HepG2 (cell line): Measurements from ENCODE around the gene SPG7. TPM values are rescaled to one million over a fixed set of nuclear protein-coding genes. Genes with fewer than 3 reads are reported as not detected.

Experiments used
- CBX5 ChIP-seq: sonication (generic); formaldehyde crosslinking; IDR thresholded peaks from 2 replicates; pipeline ENCODE4 v1.4.0; 2020; ENCODE audit warnings: missing genetic modification reagents, borderline replicate concordance
- CHD2 ChIP-seq: IDR thresholded peaks from 2 replicates; pipeline ENCODE4 v1.6.1; 2011; ENCODE audit warnings: low read depth, low read length, improper control_type of control experiment
- CREB3 ChIP-seq: sonication (generic); formaldehyde crosslinking; IDR thresholded peaks from 2 replicates; pipeline ENCODE4 v1.5.0; 2020; ENCODE audit warnings: missing genetic modification reagents
- CSRNP2 ChIP-seq: sonication (generic); formaldehyde crosslinking; conservative IDR thresholded peaks from 2 replicates; pipeline ENCODE4 v1.8.0; 2022; ENCODE audit warnings: low read depth, missing genetic modification reagents
- ELF4 ChIP-seq: sonication (generic); formaldehyde crosslinking; IDR thresholded peaks from 2 replicates; pipeline ENCODE4 v1.5.0; 2020; ENCODE audit warnings: missing genetic modification reagents, mild to moderate bottlenecking, moderate library complexity, borderline replicate concordance
- FOXP1 ChIP-seq, 2 experiments: fragments of 450-650 bp in 1 of 2; IDR thresholded peaks; 2 replicates each; pipeline ENCODE4 v1.6.1; 2017 to 2018; ENCODE audit warnings: antibody characterized with exemption in 1 of 2
- KAT7 ChIP-seq: IDR thresholded peaks from 2 replicates; pipeline ENCODE4 v1.6.1; 2018; ENCODE audit warnings: borderline replicate concordance, missing compliant biosample characterization
- MLX ChIP-seq: IDR thresholded peaks from 2 replicates; pipeline ENCODE4 v1.6.1; 2016
- NFAT5 ChIP-seq: sonication (generic); formaldehyde crosslinking; IDR thresholded peaks from 2 replicates; pipeline ENCODE4 v1.4.0; 2020; ENCODE audit warnings: missing genetic modification reagents
- PAF1 ChIP-seq: IDR thresholded peaks from 2 replicates; pipeline ENCODE4 v1.6.1; 2016; ENCODE audit warnings: missing genetic modification reagents, missing compliant biosample characterization
- PATZ1 ChIP-seq: sonication (generic); formaldehyde crosslinking; IDR thresholded peaks from 2 replicates; pipeline ENCODE4 v1.4.0; 2020; ENCODE audit warnings: missing genetic modification reagents
- PLRG1 ChIP-seq: fragments of 450-650 bp; conservative IDR thresholded peaks from 2 replicates; pipeline ENCODE4 v1.6.1; 2016
- POLR2A ChIP-seq, 2 experiments: IDR thresholded peaks; 2 replicates each; pipeline ENCODE4 v1.6.1; 2011; ENCODE audit warnings: low read depth in 2 of 2, low read length in 2 of 2, mild to moderate bottlenecking in 1 of 2, moderate library complexity in 1 of 2; ENCODE audit not compliant: insufficient read depth in 1 of 2
- REXO4 ChIP-seq: sonication (generic); formaldehyde crosslinking; IDR thresholded peaks from 2 replicates; pipeline ENCODE4 v1.8.0; 2022; ENCODE audit warnings: missing genetic modification reagents, mild to moderate bottlenecking, borderline replicate concordance
- ZBTB7B ChIP-seq: sonication (generic); formaldehyde crosslinking; IDR thresholded peaks from 2 replicates; pipeline ENCODE4 v1.4.0; 2020; ENCODE audit warnings: missing genetic modification reagents
- ZMYM3 ChIP-seq: sonication (generic); formaldehyde crosslinking; IDR thresholded peaks from 2 replicates; pipeline ENCODE4 v1.5.1; 2020; ENCODE audit warnings: mild to moderate bottlenecking, missing genetic modification reagents
- ZNF276 ChIP-seq: sonication (generic); formaldehyde crosslinking; IDR thresholded peaks from 2 replicates; pipeline ENCODE4 v1.4.0; 2020; ENCODE audit warnings: mild to moderate bottlenecking, low read depth, missing genetic modification reagents
- ZSCAN29 ChIP-seq: sonication (generic); formaldehyde crosslinking; conservative IDR thresholded peaks from 2 replicates; pipeline ENCODE4 v1.4.0; 2020; ENCODE audit warnings: mild to moderate bottlenecking, missing genetic modification reagents
- polyA plus RNA-seq, 8 experiments: library from polyadenylated mRNA; depleted of rRNA in 3 of 8; stranded (reverse) in 7 of 8; unstranded in 1 of 8; fragments of >200 nt; fragmentation: Illumina TruSeq in 4 of 8; extraction: Trizol in 4 of 8; gene quantifications; 2 replicates each; pipeline versions ENCODE4 v1.2.1 to v1.2.3, GENCODE V29; 2011 to 2016; ENCODE audit warnings: low read depth in 4 of 8, missing spikeins in 1 of 8, mixed read lengths in 1 of 8; ENCODE audit not compliant: insufficient read depth in 1 of 8
- total RNA-seq, 5 experiments: library from RNA; depleted of rRNA; stranded (reverse); fragments of >200 nt; fragmentation: Illumina TruSeq; extraction: Trizol; gene quantifications; 2 replicates each; pipeline ENCODE4 v1.2.3, GENCODE V29; 2016; ENCODE audit warnings: low read depth in 1 of 5

SPG7 gene
- total and polyA plus RNA-seq, 2 of the 13 experiments (the other 11 are each of a cell fraction or from before 2014, with no cell fraction given): 66.0 to 136 TPM

GRCh38 chr16:89478576-89479221, 29.5 kb upstream of the SPG7 start (continued):
- TF ChIP-seq MLX (CRISPR knock-in tag) (no peak), ELF4 (CRISPR knock-in tag) (no peak), PLRG1 (no peak), CHD2 (no peak), ZMYM3 (CRISPR knock-in tag) (no peak), ZSCAN29 (CRISPR knock-in tag) (no peak), CREB3 (CRISPR knock-in tag) (no peak), FOXP1 (IDR thresholded peaks at IDR 0.05) (no peak), FOXP1 (CRISPR knock-in tag; IDR thresholded peaks at IDR 0.05) (peak; percentile 40; the same call in 1 of the 2 replicates), PATZ1 (CRISPR knock-in tag) (peak; percentile 1; the same call in 1 of the 2 replicates), CBX5 (CRISPR knock-in tag) (no peak), REXO4 (CRISPR knock-in tag) (no peak), ZNF276 (CRISPR knock-in tag) (no peak), NFAT5 (CRISPR knock-in tag) (no peak), PAF1 (CRISPR knock-in tag) (no peak), CSRNP2 (no peak), KAT7 (CRISPR knock-in tag) (no peak), ZBTB7B (no peak), POLR2A (IDR thresholded peaks at IDR 0.05; ENCODE audit: insufficient read depth in 1 of 2, low read depth in 2 of 2, low read length in 2 of 2) (no peak)
